GM18511 (cell line): ENCODE results near the gene EXOSC6.
"Not testable (repeated sequence)": the region's sequence is repeated elsewhere in the genome, so short reads cannot be mapped to it uniquely, and the experiment has no call there.

Experiments
- ATAC-seq: cut with Tn5 transposase; IDR thresholded peaks from one replicate; pipeline ENCODE4 v1.9.1; 2021; ENCODE audit warnings: mild to moderate bottlenecking, moderate library complexity; ENCODE audit not compliant: unreplicated experiment

EXOSC6 gene

GRCh38 chr16:70255574-70255973 lies 3.8 kb upstream of the EXOSC6 start:
- no peak for ATAC-seq

- no peak for ATAC-seq
Measured at GRCh38 chr16:70254965-70255286, 3.2 kb upstream of the EXOSC6 start.

- ATAC-seq: no peak
Measured at GRCh38 chr16:70254180-70254964, 2.6 kb upstream of the EXOSC6 start.

GRCh38 chr16:70253291-70254106 lies 1.8 kb upstream of the EXOSC6 start:
- no peak for ATAC-seq

- ATAC-seq: no peak
Measured at GRCh38 chr16:70252355-70252988, 732 bp upstream of the EXOSC6 start.

- peak; percentile 57 for ATAC-seq
Measured at GRCh38 chr16:70250748-70251628, 752 bp downstream of the EXOSC6 start.

- ATAC-seq: not testable (repeated sequence)
Measured at GRCh38 chr16:70249697-70250096, 2.0 kb downstream of the EXOSC6 start.

GRCh38 chr16:70238773-70239172 lies 13.0 kb downstream of the EXOSC6 start:
- ATAC-seq: not testable (repeated sequence)

- not testable (repeated sequence) for ATAC-seq
Measured at GRCh38 chr16:70231831-70232230, 19.9 kb downstream of the EXOSC6 start.

- ATAC-seq: not testable (repeated sequence)
Measured at GRCh38 chr16:70226024-70226423, 25.7 kb downstream of the EXOSC6 start.

GRCh38 chr16:70225430-70225829 lies 26.3 kb downstream of the EXOSC6 start:
- ATAC-seq: not testable (repeated sequence)

GRCh38 chr16:70224645-70225044 lies 27.1 kb downstream of the EXOSC6 start:
- not testable (repeated sequence) for ATAC-seq

- not testable (repeated sequence) for ATAC-seq
Measured at GRCh38 chr16:70223971-70224513, 27.7 kb downstream of the EXOSC6 start.

GRCh38 chr16:70223216-70223615 lies 28.5 kb downstream of the EXOSC6 start:
- not testable (repeated sequence) for ATAC-seq

- not testable (repeated sequence) for ATAC-seq
Measured at GRCh38 chr16:70222574-70222973, 29.2 kb downstream of the EXOSC6 start.

GRCh38 chr16:70218586-70218985 lies 33.2 kb downstream of the EXOSC6 start:
- not testable (repeated sequence) for ATAC-seq

GRCh38 chr16:70206382-70206781 lies 45.4 kb downstream of the EXOSC6 start:
- ATAC-seq: not testable (repeated sequence)

- ATAC-seq: not testable (repeated sequence)
Measured at GRCh38 chr16:70204668-70205405, 46.9 kb downstream of the EXOSC6 start.

GRCh38 chr16:70204010-70204409 lies 47.7 kb downstream of the EXOSC6 start:
- not testable (repeated sequence) for ATAC-seq
